ENCODE measurements around the gene ACTN1.

ACTN1 gene

GRCh38 chr14:68948686-68949600, 30.2 kb downstream of the ACTN1 start:
- no peak for DNase-seq

- DNase-seq, result no peak
Measured at GRCh38 chr14:68947802-68948201, 31.3 kb downstream of the ACTN1 start.

- DNase-seq, result no peak
Measured at GRCh38 chr14:68946489-68946822, 32.6 kb downstream of the ACTN1 start.

GRCh38 chr14:68945585-68946488, 33.3 kb downstream of the ACTN1 start:
- no peak for DNase-seq

DNA sequence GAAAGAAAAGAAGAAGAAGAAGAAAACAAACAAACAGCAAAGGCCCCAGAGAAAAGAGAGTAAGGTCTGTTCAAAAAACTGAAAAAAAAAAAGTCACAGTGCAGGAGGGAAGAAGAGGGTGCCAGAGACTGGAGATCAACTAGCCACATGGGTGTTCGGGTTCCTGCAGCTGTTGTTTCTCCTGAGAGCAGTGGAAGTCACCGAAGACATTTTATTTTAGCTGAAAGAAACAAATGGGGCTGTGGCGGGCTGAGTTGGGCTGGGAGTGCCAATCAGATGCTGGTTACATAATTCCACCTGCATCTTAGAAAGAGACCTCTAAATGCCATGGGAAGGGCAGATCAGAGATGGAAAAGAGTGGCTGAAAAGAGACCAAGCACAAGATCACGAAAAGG, 33.9 kb downstream of the ACTN1 start:
- no peak for DNase-seq

- no peak for DNase-seq
Measured at GRCh38 chr14:68944162-68944561, 34.9 kb downstream of the ACTN1 start.

DNA sequence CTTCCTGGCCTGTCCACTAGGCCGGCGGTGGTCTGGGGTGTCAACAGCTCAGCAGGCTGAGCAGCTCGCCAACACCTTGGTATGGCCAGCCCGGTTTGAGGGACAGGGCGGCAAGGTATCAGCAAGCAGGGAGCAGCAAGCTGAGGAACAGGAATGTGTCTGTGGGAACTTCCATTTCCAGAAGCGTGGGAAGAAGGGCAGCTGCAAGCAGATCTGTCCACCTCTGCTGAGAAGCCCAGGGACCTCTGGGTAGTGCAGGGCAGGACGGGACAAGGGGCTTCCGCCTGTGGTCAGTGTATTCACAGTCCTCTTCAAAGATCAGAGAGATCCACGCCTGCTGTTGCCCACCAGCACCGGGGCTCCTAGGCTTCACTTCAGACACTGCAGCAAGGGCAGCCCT, 36.0 kb downstream of the ACTN1 start:
- DNase-seq, result no peak

DNA sequence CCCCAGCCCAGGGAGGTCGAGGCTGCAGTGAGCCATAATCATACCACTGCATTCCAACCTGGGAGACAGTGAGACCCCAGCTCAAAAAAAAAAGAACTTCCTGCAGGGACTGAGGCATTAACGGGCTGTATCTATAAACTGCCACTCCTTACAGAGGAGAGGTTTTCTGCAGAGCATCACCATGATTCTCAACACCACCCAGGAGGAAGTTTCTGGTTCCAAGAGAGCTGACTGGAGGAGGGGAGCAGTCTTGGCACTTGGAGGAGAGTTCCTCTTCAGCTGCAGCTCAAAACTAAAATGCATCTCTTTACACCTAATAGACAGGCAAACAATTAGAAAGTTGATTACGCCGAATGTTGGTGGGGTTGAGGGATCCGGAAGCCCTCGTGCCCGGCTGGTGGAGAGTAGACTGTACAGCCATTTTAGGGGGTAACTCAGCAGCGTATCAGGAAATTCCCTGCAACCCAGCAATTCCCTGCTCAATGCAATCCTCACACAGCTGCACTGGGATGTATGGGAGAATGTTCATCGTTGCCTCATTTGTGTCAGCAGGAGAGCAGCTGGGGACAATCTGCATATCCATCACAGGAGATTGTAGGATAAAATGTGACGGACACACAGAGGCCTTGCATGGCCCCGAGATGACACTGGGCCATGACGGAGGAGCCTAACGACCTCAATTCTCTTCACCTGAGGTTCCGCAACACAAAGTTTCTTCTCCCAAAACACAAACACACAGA, 36.6 kb downstream of the ACTN1 start:
- DNase-seq, result no peak

DNA sequence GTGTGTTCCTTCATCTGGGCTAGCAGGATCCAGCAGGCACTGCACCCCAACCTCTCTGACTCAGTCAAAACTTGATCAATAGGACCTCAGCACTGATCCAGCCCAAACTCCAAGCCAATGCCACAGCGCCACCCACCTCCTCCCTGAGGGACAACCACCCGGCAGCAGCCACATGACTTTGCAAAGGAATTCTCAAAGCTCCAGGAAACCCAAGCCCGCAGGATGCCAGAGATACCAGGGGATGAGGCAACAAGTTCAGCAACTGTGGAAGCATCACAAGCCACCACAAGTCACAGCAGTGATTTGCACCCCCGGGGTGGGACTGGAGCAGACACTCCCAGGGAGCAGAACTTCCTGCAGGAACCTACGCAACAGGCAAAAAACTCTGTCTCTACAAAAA, 37.3 kb downstream of the ACTN1 start:
- DNase-seq, result no peak

DNA sequence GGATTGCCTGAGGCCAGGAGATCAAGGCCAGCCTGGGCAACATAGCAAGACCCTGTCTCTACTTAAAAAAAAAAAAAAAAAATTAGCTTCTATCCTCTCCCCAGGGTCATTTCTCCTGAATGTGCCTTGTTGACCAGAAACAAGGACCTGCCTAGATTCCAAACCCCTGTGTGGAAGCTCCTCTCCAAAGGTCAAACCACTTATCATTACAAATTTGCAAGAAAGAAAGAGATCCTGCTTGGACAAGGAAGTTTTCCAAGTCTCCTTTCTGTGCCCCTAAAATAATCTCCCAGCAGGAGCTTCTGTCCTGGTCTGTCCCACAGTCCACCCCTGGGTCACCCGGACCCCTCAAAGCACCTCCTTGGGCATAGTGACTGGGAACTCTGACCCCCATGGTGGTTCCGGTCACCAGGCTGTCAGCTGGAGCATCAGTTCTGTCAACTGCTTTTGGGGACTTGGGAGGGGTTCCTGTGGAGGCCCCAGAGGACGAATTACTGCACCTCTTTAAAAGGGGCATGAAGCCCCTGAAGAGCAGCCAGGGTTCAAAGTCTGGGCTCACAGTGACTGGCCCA, 38.4 kb downstream of the ACTN1 start:
- DNase-seq, result no peak

DNA sequence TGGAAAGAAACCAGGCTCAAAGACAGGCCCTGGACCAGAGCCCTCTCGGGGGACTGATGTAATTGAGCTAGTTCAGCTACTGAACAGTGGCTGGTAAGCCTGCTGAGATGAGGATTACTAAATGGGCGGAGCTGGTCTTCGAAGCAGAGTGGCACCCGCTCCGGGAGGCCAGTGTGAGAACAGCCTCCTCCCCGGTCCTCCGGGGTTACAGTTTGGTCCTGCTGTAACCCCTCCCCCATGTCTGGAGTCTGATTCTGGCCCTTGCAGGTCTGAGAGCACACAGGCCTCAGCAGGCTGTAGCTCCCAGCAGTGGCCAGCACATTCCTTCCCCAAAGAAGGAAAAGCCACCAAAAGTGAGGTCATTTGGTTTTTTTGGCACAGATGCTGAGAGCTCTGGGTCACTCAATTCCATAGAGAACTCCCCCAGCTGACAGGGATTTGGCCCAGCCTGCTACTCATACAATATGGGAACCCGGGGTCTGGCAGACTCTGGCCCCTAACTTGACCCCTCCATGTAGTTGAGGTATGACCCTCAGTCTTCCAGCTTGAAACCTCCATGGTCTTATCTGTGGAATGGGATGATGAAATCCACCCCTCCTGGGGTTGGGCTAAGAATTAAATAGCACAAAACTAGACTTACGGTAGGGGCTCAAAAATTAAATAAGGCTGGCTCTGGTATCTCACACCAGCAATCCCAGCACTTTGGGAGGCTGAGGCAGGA, 39.0 kb downstream of the ACTN1 start:
- no peak for DNase-seq

DNA sequence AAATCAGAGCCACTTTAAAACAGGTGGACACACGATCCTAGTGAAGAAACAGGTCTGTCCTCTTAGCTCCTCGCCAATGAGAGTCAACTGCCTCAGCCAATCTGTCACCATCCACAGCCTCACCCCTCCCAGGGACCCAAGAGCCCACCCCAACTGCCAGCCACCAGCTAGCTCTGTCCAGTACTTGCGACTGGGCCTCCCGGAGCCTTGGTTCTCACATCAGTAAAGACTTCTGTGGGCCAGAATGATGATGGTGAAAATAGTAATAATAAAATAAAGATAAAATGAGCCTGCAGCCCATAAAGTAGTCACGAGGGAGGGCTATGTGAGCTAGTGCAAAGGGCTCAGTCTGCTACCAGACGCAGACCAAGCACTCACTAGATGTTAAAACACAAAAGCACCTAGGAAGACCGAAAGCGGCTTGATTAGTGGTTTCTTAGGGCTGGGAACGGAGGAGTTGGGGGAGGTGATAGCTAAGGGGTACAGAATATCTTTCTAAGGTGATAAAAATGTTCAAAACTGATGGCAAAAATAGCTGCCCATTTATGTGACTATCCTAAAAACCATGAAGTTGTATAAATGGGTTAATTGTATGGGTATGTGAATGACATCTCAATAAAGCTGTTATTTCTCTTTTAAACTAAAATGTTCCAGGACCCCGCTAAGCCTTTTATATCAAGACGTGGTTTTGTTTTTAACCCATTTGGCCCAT, 39.8 kb downstream of the ACTN1 start:
- no peak for DNase-seq

- DNase-seq, result no peak
Measured at GRCh38 chr14:68938271-68939150, 40.6 kb downstream of the ACTN1 start.

GRCh38 chr14:68937471-68938270, 41.4 kb downstream of the ACTN1 start:
- DNase-seq, result peak; percentile 73

DNA sequence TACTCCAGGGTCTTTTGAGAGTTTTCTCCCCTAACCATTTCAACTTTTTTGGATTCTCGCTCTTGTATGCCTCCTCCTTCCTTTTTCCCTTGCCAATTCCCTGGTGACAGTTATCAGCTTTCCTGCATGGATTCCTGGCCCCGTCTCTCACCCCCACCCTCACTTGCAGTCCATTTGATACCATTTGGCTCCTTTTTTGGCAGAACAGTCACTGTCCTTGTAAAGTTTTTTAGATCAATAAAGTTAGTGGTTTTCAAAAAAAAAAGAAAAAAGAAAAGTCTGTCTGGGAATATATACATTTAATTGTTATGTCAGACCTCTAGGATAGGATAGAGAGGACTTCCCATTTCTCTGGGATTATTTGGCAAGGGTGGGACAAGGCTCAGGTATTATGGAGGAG, 42.1 kb downstream of the ACTN1 start:
- no peak for DNase-seq

DNA sequence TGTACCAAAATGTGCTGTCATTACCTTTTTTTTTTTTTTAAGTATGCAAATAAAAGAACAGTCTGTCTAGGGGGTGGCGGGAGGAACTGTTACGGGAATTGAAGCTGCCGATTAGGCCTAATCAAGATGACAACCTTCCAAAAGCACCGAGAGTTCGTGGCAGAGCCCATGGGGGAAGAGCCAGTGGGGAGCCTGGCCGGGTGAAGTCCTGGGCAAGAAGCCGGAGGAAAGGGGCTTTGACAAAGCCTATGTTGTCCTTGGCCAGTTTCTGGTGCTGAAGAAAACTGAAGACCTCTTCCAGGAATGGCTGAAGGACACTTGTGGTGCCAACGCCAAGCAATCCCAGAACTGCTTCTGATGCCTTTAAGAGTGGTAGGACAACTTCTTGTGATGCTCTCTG, 42.6 kb downstream of the ACTN1 start:
- no peak for DNase-seq

GRCh38 chr14:68935761-68936214, 43.3 kb downstream of the ACTN1 start:
- no peak for DNase-seq

GRCh38 chr14:68934066-68934465, 45.0 kb downstream of the ACTN1 start:
- DNase-seq, result no peak

- DNase-seq, result no peak
Measured at GRCh38 chr14:68932686-68933085, 46.4 kb downstream of the ACTN1 start.

- no peak for DNase-seq
Measured at GRCh38 chr14:68932231-68932630, 46.9 kb downstream of the ACTN1 start.
